Posterior cingulate gyrus (tissue), 11 donors: ENCODE results near the gene MYBPC3.
A peak's percentile ranks its signal among the peaks of the same experiment; 100 is the strongest.

Experiments used
- DNase-seq, 10 donors: peaks; one replicate each; pipeline versions ENCODE4 v3.0.0 to v3.0.0-alpha.2; 2020 to 2021; ENCODE audit warnings: mixed read lengths in 3 of 10
- intact Hi-C: fragments of 100-400 bp; cut with DNase I; formaldehyde crosslinking; loops from one replicate; pipeline ENCODE4 v1.15.1; 2023

MYBPC3 gene

DNA sequence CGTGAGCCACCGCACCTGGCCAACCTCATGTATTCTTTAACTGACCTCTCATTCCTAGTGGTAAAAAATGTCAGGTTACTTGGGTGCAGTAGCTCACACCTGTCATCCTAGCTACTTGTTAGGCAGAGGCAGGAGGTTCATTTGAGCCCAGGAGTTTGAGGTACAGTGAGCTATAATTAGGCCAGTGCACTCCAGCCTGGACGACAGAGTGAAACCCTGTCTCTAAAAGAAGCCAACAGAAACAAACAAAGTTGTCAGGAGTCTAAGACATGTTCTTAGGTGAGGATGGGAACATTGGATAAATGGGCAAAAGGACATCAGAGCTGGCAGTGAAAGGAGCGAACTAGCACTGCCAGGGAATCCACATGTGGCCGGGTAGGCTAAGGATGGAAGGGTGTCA is 64.4 kb downstream of the MYBPC3 start:
- intact Hi-C loops: no loop called here
- no peak for DNase-seq

DNA sequence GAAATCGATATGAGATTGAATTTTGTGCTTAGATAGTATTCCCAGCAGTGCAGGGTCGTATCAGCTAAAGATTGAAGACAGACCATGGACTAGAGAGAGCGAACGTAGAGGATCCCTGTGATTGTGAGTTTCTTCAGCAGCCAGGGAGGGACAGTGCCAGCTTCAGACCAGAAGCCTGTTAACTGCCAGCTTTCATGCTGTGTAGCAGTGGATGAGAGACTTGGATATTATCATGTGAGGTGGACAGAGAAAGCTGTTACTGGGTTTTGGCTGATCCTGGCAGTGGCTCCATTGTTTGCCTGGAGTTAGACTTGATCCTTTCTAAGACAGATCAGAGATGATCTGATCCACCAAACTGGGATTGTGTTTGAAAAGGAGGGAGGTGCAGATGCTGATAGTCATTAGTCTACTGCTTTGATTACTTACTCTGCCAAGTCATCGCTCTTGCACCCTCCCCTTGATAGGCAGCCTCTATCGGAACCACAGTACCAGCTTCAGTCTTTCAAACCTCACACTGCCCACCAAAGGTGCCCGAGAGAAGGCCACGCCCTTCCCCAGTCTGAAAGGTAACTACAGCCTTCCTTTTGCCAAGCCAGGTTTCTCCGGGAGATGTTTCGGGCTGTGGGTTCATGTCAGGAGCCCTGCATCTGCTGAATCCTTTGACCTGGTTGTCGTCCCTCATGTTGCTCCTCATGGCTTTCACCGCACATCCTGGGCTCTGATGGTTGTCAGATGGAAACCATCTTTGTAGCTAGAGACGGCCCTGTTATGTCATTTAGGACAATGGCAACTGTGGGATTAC is 66.3 kb downstream of the MYBPC3 start:
- intact Hi-C loops: no loop called here

DNA sequence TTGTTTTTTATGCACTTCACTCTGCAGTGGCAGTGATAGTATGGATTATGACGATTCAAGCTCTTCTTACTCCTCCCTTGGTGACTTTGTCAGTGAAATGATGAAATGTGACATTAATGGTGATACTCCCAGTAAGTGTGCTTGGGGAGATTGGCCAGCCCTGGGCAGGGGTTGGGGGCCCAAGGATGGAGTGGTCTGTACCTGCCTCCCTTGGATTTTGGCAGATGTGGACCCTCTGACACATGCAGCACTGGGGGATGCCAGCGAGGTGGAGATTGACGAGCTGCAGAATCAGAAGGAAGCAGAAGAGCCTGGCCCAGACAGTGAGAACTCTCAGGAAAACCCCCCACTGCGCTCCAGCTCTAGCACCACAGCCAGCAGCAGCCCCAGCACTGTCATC is 68.4 kb downstream of the MYBPC3 start:
- intact Hi-C loops: no loop called here
- peak in 2 of 10 donors; percentile 10 to 74 for DNase-seq

More for the DNA sequence above, 66.3 kb downstream of the MYBPC3 start:
- DNase-seq: no peak

DNA sequence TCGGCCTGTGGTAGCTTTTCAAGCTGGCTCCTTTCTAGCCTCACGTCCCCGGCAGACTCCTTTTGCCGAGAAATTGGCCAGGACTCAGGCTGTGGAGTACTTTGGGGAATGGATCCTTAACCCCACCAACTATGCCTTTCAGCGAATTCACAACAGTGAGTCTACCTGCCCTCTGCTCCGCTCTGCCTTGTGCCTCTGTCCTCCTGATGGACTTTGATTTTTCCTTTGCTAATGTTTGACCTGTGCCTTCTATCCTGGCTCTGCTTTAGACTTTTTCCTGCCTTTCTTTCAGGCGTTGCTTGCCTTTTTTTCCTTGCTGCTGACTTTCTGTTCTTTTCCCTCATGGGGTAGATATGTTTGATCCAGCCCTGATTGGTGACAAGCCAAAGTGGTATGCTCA is 70.0 kb downstream of the MYBPC3 start:
- intact Hi-C loops: no loop called here
- DNase-seq: no peak
